ENCODE measurements around the gene FAM81B.

FAM81B gene

DNA sequence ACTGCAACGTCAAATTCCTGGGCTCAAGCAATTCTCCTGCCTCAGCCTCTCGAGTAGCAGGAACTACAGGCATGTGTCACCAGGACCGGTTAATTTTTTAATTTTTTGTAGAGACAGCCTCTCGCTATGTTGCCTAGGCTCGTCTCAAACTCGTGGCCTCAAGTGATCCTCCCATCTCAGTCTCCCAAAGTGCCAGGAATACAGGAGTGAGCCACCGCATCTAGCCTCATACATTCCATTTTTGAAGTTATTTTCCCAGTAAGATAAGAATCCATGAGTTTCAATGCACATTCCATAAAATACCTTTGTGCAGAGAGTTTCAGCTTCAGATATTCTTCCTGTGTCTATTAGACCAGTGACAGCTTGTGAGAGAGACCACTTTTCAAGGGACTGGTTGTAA, 93.3 kb downstream of the FAM81B start:
- DNase-seq (ENCODE audit: low spot score) = no peak

- DNase-seq (ENCODE audit: low spot score) = no peak
Measured at GRCh38 chr5:95486191-95486590, 95.0 kb downstream of the FAM81B start.

DNA sequence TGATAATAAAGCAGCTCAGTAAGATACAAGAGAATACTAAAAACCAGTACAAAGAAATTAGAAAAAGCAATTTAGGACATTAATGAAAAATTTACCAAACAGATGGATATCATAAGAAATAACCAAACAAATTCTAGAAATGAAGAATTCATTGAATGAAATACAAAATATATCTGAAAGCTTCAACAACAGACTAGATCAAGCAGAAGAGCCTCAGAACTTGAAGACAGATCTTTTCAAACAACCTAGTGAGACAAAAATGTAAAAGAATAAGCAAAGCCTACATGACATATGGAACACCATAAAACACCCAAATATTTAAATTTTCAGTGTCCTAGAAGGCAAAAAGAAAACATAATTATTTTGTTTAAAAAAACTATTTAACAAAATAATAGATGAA, 96.7 kb downstream of the FAM81B start:
- DNase-seq (ENCODE audit: low spot score) = no peak
